SU-DHL-6 (cell line): Measurements from ENCODE around the gene LIPH.

ENCODE experiments used
- CTCF ChIP-seq: fragments of 200-600 bp; sonication (generic); IDR thresholded peaks from one replicate; pipeline ENCODE4 v1.5.1; 2017; ENCODE audit warnings: antibody characterized with exemption, mild to moderate bottlenecking, low read length, moderate library complexity; ENCODE audit not compliant: insufficient read depth, poor library complexity, severe bottlenecking
- EZH2phosphoT487 ChIP-seq: fragments of 200-600 bp; sonication (generic), shearing (Covaris generic); conservative IDR thresholded peaks from 2 replicates; pipeline ENCODE4 v1.6.1; 2018; ENCODE audit warnings: mild to moderate bottlenecking, antibody characterized with exemption, low read length, moderate library complexity, mixed read lengths

GRCh38 chr3:185521349-185522138 lies 30.8 kb downstream of the LIPH start:
- no peak for TF ChIP-seq CTCF
- TF ChIP-seq EZH2phosphoT487: no peak
